ENCODE measurements around the gene PLD1.
A peak's percentile ranks its signal among the peaks of the same experiment; 100 is the strongest.

PLD1 gene

GRCh38 chr3:171813897-171814460, 3.7 kb upstream of the PLD1 start:
- Mint-ChIP-seq H3K4me3 (no peak overlapping the region), H3K4me1 (ENCODE audit: low read depth) (peaks cover 15% of the 10 kb centered on the region), H3K27ac (no peak overlapping the region), H3K27me3 (peaks cover 34% of the 10 kb centered on the region), H3K9me3 (ENCODE audit: low read depth) (no peaks in the 10 kb centered on the region), H3K36me3 (no peaks in the 10 kb centered on the region)

GRCh38 chr3:171813278-171813896, 3.1 kb upstream of the PLD1 start:
- Mint-ChIP-seq H3K36me3 (no peaks in the 10 kb centered on the region), H3K27me3 (peaks cover 34% of the 10 kb centered on the region), H3K27ac (no peak overlapping the region), H3K9me3 (ENCODE audit: low read depth) (no peaks in the 10 kb centered on the region), H3K4me3 (no peak overlapping the region), H3K4me1 (ENCODE audit: low read depth) (peaks cover 15% of the 10 kb centered on the region)

GRCh38 chr3:171812811-171813210, 2.5 kb upstream of the PLD1 start:
- Mint-ChIP-seq H3K27ac (no peak overlapping the region), H3K4me3 (no peak overlapping the region), H3K27me3 (peaks cover 35% of the 10 kb centered on the region), H3K9me3 (ENCODE audit: low read depth) (no peaks in the 10 kb centered on the region), H3K36me3 (no peaks in the 10 kb centered on the region), H3K4me1 (ENCODE audit: low read depth) (peaks cover 15% of the 10 kb centered on the region)

- peaks cover 15% of the 10 kb centered on the region for H3K4me1 Mint-ChIP-seq (ENCODE audit: low read depth)
These were observed 1.6 kb upstream of the PLD1 start for GRCh38 chr3:171811913-171812335.

GRCh38 chr3:171811295-171811912, 1.1 kb upstream of the PLD1 start:
- H3K27ac Mint-ChIP-seq = no peak overlapping the region

More at GRCh38 chr3:171811913-171812335, 1.6 kb upstream of the PLD1 start:
- Mint-ChIP-seq H3K27ac (no peak overlapping the region), H3K4me3 (no peak overlapping the region), H3K27me3 (peaks cover 36% of the 10 kb centered on the region), H3K9me3 (ENCODE audit: low read depth) (no peaks in the 10 kb centered on the region), H3K36me3 (no peaks in the 10 kb centered on the region)

GRCh38 chr3:171810629-171811294, 479 bp upstream of the PLD1 start:
- Mint-ChIP-seq H3K4me1 (ENCODE audit: low read depth) (peaks cover 15% of the 10 kb centered on the region), H3K36me3 (no peaks in the 10 kb centered on the region), H3K9me3 (ENCODE audit: low read depth) (no peaks in the 10 kb centered on the region), H3K27ac (no peak overlapping the region), H3K27me3 (peaks cover 32% of the 10 kb centered on the region), H3K4me3 (peak overlapping the region; percentile 82)

More at GRCh38 chr3:171811295-171811912, 1.1 kb upstream of the PLD1 start:
- H3K4me3 Mint-ChIP-seq = peak overlapping the region; percentile 82
- peaks cover 34% of the 10 kb centered on the region for H3K27me3 Mint-ChIP-seq
- no peaks in the 10 kb centered on the region for H3K9me3 Mint-ChIP-seq (ENCODE audit: low read depth)
- peaks cover 15% of the 10 kb centered on the region for H3K4me1 Mint-ChIP-seq (ENCODE audit: low read depth)
- H3K36me3 Mint-ChIP-seq = no peaks in the 10 kb centered on the region

- Mint-ChIP-seq H3K36me3 (no peaks in the 10 kb centered on the region), H3K4me1 (ENCODE audit: low read depth) (peaks cover 15% of the 10 kb centered on the region), H3K27ac (no peak overlapping the region), H3K27me3 (peaks cover 33% of the 10 kb centered on the region), H3K4me3 (peak overlapping the region; percentile 88), H3K9me3 (ENCODE audit: low read depth) (no peaks in the 10 kb centered on the region)
These were observed 747 bp downstream of the PLD1 start for GRCh38 chr3:171809611-171809860.

- no peaks in the 10 kb centered on the region for H3K9me3 Mint-ChIP-seq (ENCODE audit: low read depth)
- no peaks in the 10 kb centered on the region for H3K36me3 Mint-ChIP-seq
- peaks cover 12% of the 10 kb centered on the region for H3K4me1 Mint-ChIP-seq (ENCODE audit: low read depth)
- no peak overlapping the region for H3K27ac Mint-ChIP-seq
- peaks cover 26% of the 10 kb centered on the region for H3K27me3 Mint-ChIP-seq
- H3K4me3 Mint-ChIP-seq = no peak overlapping the region
These were observed 2.5 kb downstream of the PLD1 start for GRCh38 chr3:171807806-171808205.

GRCh38 chr3:171807129-171807675, 3.1 kb downstream of the PLD1 start:
- Mint-ChIP-seq H3K27me3 (peaks cover 25% of the 10 kb centered on the region), H3K9me3 (ENCODE audit: low read depth) (no peaks in the 10 kb centered on the region), H3K36me3 (no peaks in the 10 kb centered on the region), H3K4me3 (no peak overlapping the region), H3K27ac (no peak overlapping the region), H3K4me1 (ENCODE audit: low read depth) (peaks cover 12% of the 10 kb centered on the region)

GRCh38 chr3:171806200-171807128, 3.8 kb downstream of the PLD1 start:
- H3K9me3 Mint-ChIP-seq (ENCODE audit: low read depth) = no peaks in the 10 kb centered on the region
- no peak overlapping the region for H3K4me3 Mint-ChIP-seq
- peaks cover 12% of the 10 kb centered on the region for H3K4me1 Mint-ChIP-seq (ENCODE audit: low read depth)
- H3K27ac Mint-ChIP-seq = no peak overlapping the region
- no peaks in the 10 kb centered on the region for H3K36me3 Mint-ChIP-seq
- peaks cover 20% of the 10 kb centered on the region for H3K27me3 Mint-ChIP-seq

GRCh38 chr3:171805687-171806086, 4.6 kb downstream of the PLD1 start:
- Mint-ChIP-seq H3K27me3 (peaks cover 16% of the 10 kb centered on the region), H3K9me3 (ENCODE audit: low read depth) (no peaks in the 10 kb centered on the region), H3K27ac (no peak overlapping the region), H3K4me3 (no peak overlapping the region), H3K36me3 (no peaks in the 10 kb centered on the region), H3K4me1 (ENCODE audit: low read depth) (peaks cover 11% of the 10 kb centered on the region)

- peaks cover 7% of the 10 kb centered on the region for H3K4me1 Mint-ChIP-seq (ENCODE audit: low read depth)
- no peaks in the 10 kb centered on the region for H3K9me3 Mint-ChIP-seq (ENCODE audit: low read depth)
- no peak overlapping the region for H3K4me3 Mint-ChIP-seq
- no peaks in the 10 kb centered on the region for H3K36me3 Mint-ChIP-seq
- H3K27ac Mint-ChIP-seq = no peak overlapping the region
- H3K27me3 Mint-ChIP-seq = peaks cover 13% of the 10 kb centered on the region
These were observed 5.5 kb downstream of the PLD1 start for GRCh38 chr3:171804618-171805389.

- Mint-ChIP-seq H3K27ac (no peak overlapping the region), H3K27me3 (peaks cover 5% of the 10 kb centered on the region), H3K9me3 (ENCODE audit: low read depth) (no peaks in the 10 kb centered on the region), H3K4me3 (no peak overlapping the region), H3K4me1 (ENCODE audit: low read depth) (no peaks in the 10 kb centered on the region), H3K36me3 (no peaks in the 10 kb centered on the region)
These were observed 7.2 kb downstream of the PLD1 start for GRCh38 chr3:171803044-171803443.

- H3K4me1 Mint-ChIP-seq (ENCODE audit: low read depth) = no peaks in the 10 kb centered on the region
- H3K36me3 Mint-ChIP-seq = no peaks in the 10 kb centered on the region
- H3K9me3 Mint-ChIP-seq (ENCODE audit: low read depth) = no peaks in the 10 kb centered on the region
- no peak overlapping the region for H3K27ac Mint-ChIP-seq
- peaks cover 2% of the 10 kb centered on the region for H3K27me3 Mint-ChIP-seq
- no peak overlapping the region for H3K4me3 Mint-ChIP-seq
These were observed 7.7 kb downstream of the PLD1 start for GRCh38 chr3:171802590-171802956.
